Spleen (tissue), 7 donors: Measurements from ENCODE around the gene NRSN2.

Experiments used
- POLR2A ChIP-seq, 3 donors: fragments of 450-650 bp; IDR thresholded peaks; one replicate each; pipeline ENCODE4 v1.5.1; 2017; ENCODE audit warnings: antibody characterized with exemption in 3 of 3, mild to moderate bottlenecking in 1 of 3
- POLR2AphosphoS5 ChIP-seq, 3 donors: sonication (generic); formaldehyde crosslinking; IDR thresholded peaks; one replicate each; pipeline ENCODE4 v1.5.1; 2017; ENCODE audit warnings: antibody characterized with exemption in 3 of 3
- TF ChIP-seq, protein P1 (sequence below), 11 experiments: fragments of 200-600 bp in 7 of 11; fragments of 450-650 bp in 4 of 11; sonication (generic) in 4 of 11; IDR thresholded peaks in 8 of 11; conservative IDR thresholded peaks in 3 of 11; 1 replicate in 7 of 11; 2 replicates in 4 of 11; pipeline versions ENCODE4 v1.4.0 to v1.8.0; 2016 to 2021; ENCODE audit warnings: antibody characterized with exemption in 11 of 11, inconsistent platforms in 4 of 11, mild to moderate bottlenecking in 1 of 11
- donor health status: DM: no; HTN: no; CAD: no; lungs with moderate emphysema.
- donor health status: DM: no; HTN: no; CAD: no.
- donor health status: DM: no; HTN: no; CAD: no.

DNA sequence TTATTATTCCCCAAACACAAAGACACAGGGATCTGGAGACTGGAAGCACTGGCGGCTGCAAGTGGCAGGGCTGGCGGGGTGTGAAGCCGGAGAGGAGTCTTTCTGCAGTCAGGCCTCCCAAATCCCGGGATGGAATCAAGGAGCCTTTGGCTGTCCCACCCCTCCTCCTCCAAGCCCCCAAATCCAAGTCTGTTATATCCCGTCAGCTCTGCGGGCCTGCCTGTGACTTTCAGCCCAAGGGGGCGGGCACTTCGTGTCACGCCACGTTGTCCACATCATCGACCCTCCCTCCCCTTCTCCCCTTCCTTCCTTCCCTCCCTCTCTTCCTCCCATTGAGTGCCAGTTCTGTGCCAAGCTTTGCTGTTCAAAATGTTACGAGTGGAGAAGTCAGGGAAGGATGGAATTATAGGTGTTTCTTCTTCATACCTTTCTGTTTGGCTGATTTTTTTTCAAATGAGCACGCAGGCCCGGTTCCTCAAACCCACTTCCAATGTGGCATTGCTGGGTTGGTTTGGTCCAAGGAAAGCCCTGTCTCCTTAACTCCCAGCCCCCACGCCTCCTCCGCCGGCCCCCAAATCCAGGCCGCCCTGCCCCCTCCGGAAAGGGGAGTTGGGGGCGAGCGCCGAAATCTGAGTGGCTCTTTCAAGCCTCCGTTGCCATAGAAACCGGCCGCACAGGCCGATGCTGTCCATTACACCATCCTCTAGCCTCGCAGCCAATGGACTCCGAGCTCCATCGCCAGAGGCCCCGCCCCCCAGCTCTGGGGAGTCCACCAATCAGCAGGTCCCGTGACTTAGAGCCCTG is 36.9 kb upstream of the NRSN2 start:
- TF ChIP-seq, protein P1, sequence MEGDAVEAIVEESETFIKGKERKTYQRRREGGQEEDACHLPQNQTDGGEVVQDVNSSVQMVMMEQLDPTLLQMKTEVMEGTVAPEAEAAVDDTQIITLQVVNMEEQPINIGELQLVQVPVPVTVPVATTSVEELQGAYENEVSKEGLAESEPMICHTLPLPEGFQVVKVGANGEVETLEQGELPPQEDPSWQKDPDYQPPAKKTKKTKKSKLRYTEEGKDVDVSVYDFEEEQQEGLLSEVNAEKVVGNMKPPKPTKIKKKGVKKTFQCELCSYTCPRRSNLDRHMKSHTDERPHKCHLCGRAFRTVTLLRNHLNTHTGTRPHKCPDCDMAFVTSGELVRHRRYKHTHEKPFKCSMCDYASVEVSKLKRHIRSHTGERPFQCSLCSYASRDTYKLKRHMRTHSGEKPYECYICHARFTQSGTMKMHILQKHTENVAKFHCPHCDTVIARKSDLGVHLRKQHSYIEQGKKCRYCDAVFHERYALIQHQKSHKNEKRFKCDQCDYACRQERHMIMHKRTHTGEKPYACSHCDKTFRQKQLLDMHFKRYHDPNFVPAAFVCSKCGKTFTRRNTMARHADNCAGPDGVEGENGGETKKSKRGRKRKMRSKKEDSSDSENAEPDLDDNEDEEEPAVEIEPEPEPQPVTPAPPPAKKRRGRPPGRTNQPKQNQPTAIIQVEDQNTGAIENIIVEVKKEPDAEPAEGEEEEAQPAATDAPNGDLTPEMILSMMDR (IDR thresholded peaks at IDR 0.05 in 8 of 11, conservative IDR thresholded peaks at IDR 0.05 in 3 of 11), result no peak
- peak in 2 of 3 donors; percentile 52 to 80 for TF ChIP-seq POLR2AphosphoS5 (IDR thresholded peaks at IDR 0.05)
- TF ChIP-seq POLR2A (IDR thresholded peaks at IDR 0.05), result no peak
